Activated CD8-positive, alpha-beta T cell treated with anti-CD3 and anti-CD28 coated beads for 36 hours (primary cell): ENCODE results near the gene SIX5. TPM values are rescaled to one million over a fixed set of nuclear protein-coding genes. Genes with fewer than 3 reads are reported as not detected.

Experiments
- ATAC-seq: fragments of 200-7000 bp; cut with Tn5 transposase; one replicate; pipeline ENCODE4 v1.10.0; 2021; ENCODE audit warnings: mild to moderate bottlenecking, moderate library complexity
- CTCF ChIA-PET: fragments of 350-600 bp; sonication (Branson Sonifier 250); formaldehyde crosslinking; loops from one replicate; lab custom pipeline; 2021; ENCODE audit warnings: antibody characterized with exemption; lab: Charles Lee
- POLR2A ChIA-PET: fragments of 350-600 bp; sonication (Branson Sonifier 250); formaldehyde crosslinking; loops from one replicate; lab custom pipeline; 2021; ENCODE audit warnings: antibody characterized with exemption; lab: Charles Lee
- DNase-seq: peaks from one replicate; pipeline ENCODE4 v3.0.0-alpha.2; 2020
- H3K27ac Mint-ChIP-seq: one replicate; pipeline ENCODE4 v1.8.0; 2021; ENCODE audit warnings: mild to moderate bottlenecking, mixed read lengths
- H3K27me3 Mint-ChIP-seq: one replicate; pipeline ENCODE4 v1.8.0; 2021; ENCODE audit warnings: mixed read lengths
- H3K36me3 Mint-ChIP-seq: one replicate; pipeline ENCODE4 v1.8.0; 2021; ENCODE audit warnings: low read depth, mixed read lengths
- H3K4me1 Mint-ChIP-seq: one replicate; pipeline ENCODE4 v1.8.0; 2021; ENCODE audit warnings: low read depth, mixed read lengths
- H3K4me3 Mint-ChIP-seq: one replicate; pipeline ENCODE4 v1.8.0; 2021; ENCODE audit warnings: mild to moderate bottlenecking, moderate library complexity, mixed read lengths
- H3K9me3 Mint-ChIP-seq: one replicate; pipeline ENCODE4 v1.8.0; 2021; ENCODE audit warnings: mixed read lengths
- intact Hi-C: fragments of 100-400 bp; cut with micrococcal nuclease; formaldehyde crosslinking; loops from one replicate; pipeline ENCODE4 v1.10.0; 2022
- total RNA-seq, 2 experiments: library from RNA; stranded (reverse); gene quantifications; one replicate each; pipeline ENCODE4 v1.2.3, GENCODE V29; 2021
- TF ChIP-seq, protein P1 (sequence below): fragments of 200-600 bp; IDR thresholded peaks from one replicate; pipeline ENCODE4 v1.8.0; 2022; ENCODE audit warnings: antibody characterized with exemption, mild to moderate bottlenecking

Gene SIX5
- total RNA-seq, 2 experiments from 2014 or later = 0.97 to 1.5 TPM

DNA sequence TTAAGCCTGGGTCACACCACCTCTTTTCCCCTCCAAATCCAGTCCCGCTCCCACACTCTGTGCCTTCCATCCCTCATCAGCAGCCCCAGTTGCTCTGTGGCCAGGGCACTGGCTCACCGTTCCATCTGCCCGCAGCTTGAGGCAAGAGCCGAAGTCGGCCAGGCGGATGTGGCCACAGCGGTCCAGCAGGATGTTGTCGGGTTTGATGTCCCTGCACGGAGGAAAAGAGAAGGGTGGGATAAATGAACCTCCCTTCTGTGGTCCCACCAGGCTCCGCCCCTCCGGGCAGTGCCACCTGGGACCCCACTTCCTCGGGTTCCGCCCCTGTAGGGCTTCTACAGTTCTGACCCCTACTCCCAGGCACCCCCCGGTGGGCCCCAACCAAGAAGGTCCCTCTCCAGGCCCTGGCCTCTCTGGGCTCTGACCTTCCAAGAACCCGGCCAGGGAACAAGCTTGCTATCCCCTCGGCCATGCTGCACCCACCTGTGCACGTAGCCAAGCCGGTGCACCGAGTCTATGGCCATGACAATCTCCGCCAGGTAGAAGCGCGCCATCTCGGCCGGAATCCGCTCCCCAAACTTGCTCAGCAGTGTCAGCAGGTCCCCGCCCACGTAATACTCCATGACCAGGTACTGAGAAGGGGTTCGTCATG is 9.1 kb upstream of the SIX5 start:
- CTCF ChIA-PET = interaction anchor here (1.0 kb wide), 1 partner anchor 9 kb away, joined by 5 read pairs; the partner anchor contains the start of gene SIX5
- Mint-ChIP-seq H3K27me3 (peaks cover 25% of the 10 kb centered on the region), H3K4me3 (no peak overlapping the region), H3K27ac (no peak overlapping the region), H3K36me3 (peaks cover 11% of the 10 kb centered on the region), H3K4me1 (peaks cover 17% of the 10 kb centered on the region), H3K9me3 (no peaks in the 10 kb centered on the region)
- intact Hi-C loops = no loop called here
- TF ChIP-seq, protein P1, sequence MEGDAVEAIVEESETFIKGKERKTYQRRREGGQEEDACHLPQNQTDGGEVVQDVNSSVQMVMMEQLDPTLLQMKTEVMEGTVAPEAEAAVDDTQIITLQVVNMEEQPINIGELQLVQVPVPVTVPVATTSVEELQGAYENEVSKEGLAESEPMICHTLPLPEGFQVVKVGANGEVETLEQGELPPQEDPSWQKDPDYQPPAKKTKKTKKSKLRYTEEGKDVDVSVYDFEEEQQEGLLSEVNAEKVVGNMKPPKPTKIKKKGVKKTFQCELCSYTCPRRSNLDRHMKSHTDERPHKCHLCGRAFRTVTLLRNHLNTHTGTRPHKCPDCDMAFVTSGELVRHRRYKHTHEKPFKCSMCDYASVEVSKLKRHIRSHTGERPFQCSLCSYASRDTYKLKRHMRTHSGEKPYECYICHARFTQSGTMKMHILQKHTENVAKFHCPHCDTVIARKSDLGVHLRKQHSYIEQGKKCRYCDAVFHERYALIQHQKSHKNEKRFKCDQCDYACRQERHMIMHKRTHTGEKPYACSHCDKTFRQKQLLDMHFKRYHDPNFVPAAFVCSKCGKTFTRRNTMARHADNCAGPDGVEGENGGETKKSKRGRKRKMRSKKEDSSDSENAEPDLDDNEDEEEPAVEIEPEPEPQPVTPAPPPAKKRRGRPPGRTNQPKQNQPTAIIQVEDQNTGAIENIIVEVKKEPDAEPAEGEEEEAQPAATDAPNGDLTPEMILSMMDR = no peak
- POLR2A ChIA-PET = interaction anchor here (2.5 to 2.8 kb wide), 2 partner anchors 9 to 13 kb away, joined by 9 to 10 read pairs; partner anchors contain the start of gene SIX5
- ATAC-seq (no peak), DNase-seq (no peak)

DNA sequence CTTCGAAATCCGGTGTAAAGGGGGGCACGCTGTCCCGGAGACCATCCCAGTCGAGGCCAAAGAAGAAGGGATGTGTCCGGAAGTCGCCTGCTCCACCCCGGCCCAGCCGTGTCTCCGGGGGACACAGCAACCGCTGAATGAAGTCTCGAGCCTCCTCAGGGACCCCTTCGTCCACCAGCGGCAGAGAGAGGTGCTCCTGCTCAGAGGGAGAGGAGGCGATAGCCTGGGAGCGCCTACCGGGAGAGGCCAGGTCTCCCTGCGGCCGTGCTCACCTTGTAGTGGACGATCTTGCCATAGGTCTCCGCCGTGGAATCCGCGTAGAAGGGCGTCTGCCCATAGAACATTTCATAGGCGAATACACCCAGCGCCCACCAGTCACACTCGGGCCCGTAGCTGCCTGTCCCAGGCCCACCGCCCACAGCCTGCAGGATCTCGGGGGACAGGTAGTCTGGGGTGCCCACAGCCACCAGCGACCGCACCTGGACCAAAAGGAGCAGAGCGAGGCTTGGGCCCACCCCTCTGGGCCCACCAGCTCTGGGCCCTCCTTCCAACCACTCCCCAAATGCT is 8.4 kb upstream of the SIX5 start:
- Mint-ChIP-seq H3K27me3 (peaks cover 25% of the 10 kb centered on the region), H3K27ac (no peak overlapping the region), H3K9me3 (no peaks in the 10 kb centered on the region), H3K4me1 (peaks cover 17% of the 10 kb centered on the region), H3K4me3 (no peak overlapping the region), H3K36me3 (peaks cover 11% of the 10 kb centered on the region)
- ATAC-seq (no peak), DNase-seq (no peak)
- intact Hi-C loops = no loop called here
- TF ChIP-seq, protein P1 = no peak
- ChIA-PET POLR2A (interaction anchor here (2.8 kb wide), 1 partner anchor 14 kb away, joined by 10 read pairs; no protein-coding TSS in a partner anchor), CTCF (interaction anchor here (1.0 to 9.3 kb wide), 3 partner anchors 8 to 39 kb away, joined by 3 to 124 read pairs (median 5); partner anchors contain the start of gene SIX5)

DNA sequence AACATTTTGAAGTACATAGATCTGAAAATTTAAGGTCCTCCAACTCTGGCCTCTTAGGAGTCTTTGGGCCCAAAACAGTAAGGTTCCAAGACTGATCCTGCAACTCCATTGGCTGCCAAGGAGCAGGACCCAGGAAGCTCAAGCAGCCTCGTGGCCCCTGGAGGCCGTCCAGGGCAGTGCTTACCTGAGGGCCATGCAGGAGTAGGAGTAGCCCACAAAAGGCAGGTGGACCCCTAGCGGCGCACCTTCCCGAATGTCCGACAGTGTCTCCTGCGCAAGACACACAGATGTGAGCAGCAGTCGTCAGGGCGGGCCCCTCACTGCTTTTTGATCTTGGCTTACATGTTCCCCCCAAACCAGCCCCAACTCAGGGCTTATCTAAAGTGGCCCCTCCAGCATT is 5.7 kb upstream of the SIX5 start:
- Mint-ChIP-seq H3K27ac (no peak overlapping the region), H3K4me3 (no peak overlapping the region), H3K36me3 (peaks cover 11% of the 10 kb centered on the region), H3K4me1 (peaks cover 20% of the 10 kb centered on the region), H3K9me3 (no peaks in the 10 kb centered on the region), H3K27me3 (peaks cover 26% of the 10 kb centered on the region)
- DNase-seq (no peak), ATAC-seq (no peak)
- ChIA-PET CTCF (interaction anchor here (3.2 to 9.3 kb wide), 2 partner anchors 25 to 42 kb away, joined by 14 to 124 read pairs; no protein-coding TSS in a partner anchor), POLR2A (no interaction called here)
- intact Hi-C loops = no loop called here
- TF ChIP-seq, protein P1 = no peak

DNA sequence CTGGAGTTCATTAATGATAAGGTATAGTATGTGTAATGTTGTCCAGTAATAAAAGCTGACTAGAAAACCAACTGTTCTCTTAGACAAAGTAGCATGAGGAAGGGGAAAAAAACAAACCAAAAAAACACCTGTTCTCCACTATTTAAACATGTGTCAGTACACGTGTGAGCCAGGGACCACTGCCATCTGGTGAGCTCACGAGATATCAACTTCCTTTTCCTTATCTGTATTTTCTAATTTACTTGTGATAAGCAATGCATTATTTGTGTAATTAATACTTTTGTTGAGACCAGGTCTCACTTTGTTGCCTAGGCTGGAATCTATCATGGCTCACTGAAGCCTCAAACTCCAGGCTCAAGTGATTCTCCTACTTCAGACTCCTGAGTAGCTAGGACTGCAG is 4.3 kb upstream of the SIX5 start:
- no peak for ATAC-seq

More for the DNA sequence above, 4.3 kb upstream of the SIX5 start:
- Mint-ChIP-seq H3K27me3 (peaks cover 15% of the 10 kb centered on the region), H3K36me3 (peaks cover 10% of the 10 kb centered on the region), H3K27ac (no peak overlapping the region), H3K4me1 (peaks cover 10% of the 10 kb centered on the region), H3K4me3 (no peak overlapping the region), H3K9me3 (no peaks in the 10 kb centered on the region)
- TF ChIP-seq, protein P1 = no peak
- ChIA-PET CTCF (interaction anchor here (0.9 to 9.3 kb wide), 5 partner anchors 19 to 93 kb away, joined by 3 to 124 read pairs (median 4); partner anchors contain the start of gene DMWD), POLR2A (interaction anchor here (1.1 to 2.7 kb wide), 5 partner anchors 17 to 43 kb away, joined by 3 to 13 read pairs (median 3); partner anchors contain the start of gene DMWD)
- intact Hi-C loops = no loop called here
- no peak for DNase-seq
